ENCODE measurements around the gene JAK2. TPM values are rescaled to one million over a fixed set of nuclear protein-coding genes. Genes with fewer than 3 reads are reported as not detected.

Gene JAK2
- total and polyA plus RNA-seq, 2 donors from 2014 or later, result 4.5 to 23.3 TPM

DNA sequence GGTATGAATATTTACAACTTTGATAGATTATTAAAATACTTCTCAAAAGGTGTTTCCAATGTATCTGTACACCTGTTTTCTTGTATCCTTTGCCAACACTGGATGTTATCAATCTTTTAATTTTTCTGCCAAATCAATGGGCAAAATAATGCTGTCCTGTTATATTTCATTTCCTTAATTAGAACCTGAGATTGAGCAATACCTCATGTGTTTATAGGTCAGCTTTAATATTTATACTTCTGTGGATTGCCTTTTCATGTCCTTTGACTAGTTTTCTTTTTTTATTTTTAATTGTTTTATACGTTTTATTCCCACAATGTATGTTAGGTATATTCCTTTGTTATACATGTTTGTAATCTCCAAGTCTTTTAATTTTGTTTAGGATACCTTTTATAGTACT lies 77.6 kb downstream of the JAK2 start:
- Histone ChIP-seq H3K4me3 (ENCODE audit: low read length in 3 of 3) (no peak overlapping the region), H3K27me3 (ENCODE audit: control insufficient read depth, insufficient read depth, low read length) (no peaks in the 10 kb centered on the region), H3K4me1 (ENCODE audit: control insufficient read depth in 2 of 3, insufficient read depth in 2 of 3, low read depth in 1 of 3, low read length in 3 of 3) (no peaks in the 10 kb centered on the region), H3K9ac (ENCODE audit: low read length in 3 of 3) (no peak overlapping the region), H3K27ac (ENCODE audit: low read depth in 2 of 2, low read length in 2 of 2) (no peak overlapping the region), H3K9me3 (ENCODE audit: control insufficient read depth in 2 of 3, insufficient read depth in 1 of 3, low read length in 3 of 3) (no peaks in the 10 kb centered on the region), H3K36me3 (ENCODE audit: control insufficient read depth in 2 of 3, insufficient read depth in 3 of 3, low read length in 3 of 3) (peaks cover 0 to 2% (median 0%) of the 10 kb centered on the region in 3 donors)
- FAIRE-seq, result peak; percentile 65
- TF ChIP-seq, protein P1, sequence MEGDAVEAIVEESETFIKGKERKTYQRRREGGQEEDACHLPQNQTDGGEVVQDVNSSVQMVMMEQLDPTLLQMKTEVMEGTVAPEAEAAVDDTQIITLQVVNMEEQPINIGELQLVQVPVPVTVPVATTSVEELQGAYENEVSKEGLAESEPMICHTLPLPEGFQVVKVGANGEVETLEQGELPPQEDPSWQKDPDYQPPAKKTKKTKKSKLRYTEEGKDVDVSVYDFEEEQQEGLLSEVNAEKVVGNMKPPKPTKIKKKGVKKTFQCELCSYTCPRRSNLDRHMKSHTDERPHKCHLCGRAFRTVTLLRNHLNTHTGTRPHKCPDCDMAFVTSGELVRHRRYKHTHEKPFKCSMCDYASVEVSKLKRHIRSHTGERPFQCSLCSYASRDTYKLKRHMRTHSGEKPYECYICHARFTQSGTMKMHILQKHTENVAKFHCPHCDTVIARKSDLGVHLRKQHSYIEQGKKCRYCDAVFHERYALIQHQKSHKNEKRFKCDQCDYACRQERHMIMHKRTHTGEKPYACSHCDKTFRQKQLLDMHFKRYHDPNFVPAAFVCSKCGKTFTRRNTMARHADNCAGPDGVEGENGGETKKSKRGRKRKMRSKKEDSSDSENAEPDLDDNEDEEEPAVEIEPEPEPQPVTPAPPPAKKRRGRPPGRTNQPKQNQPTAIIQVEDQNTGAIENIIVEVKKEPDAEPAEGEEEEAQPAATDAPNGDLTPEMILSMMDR (IDR thresholded peaks at IDR 0.05; ENCODE audit: borderline replicate concordance, extremely low read depth, insufficient read depth), result no peak
- DNase-seq, result no peak
- intact Hi-C loops (cut with DNase I), result no loop called here

DNA sequence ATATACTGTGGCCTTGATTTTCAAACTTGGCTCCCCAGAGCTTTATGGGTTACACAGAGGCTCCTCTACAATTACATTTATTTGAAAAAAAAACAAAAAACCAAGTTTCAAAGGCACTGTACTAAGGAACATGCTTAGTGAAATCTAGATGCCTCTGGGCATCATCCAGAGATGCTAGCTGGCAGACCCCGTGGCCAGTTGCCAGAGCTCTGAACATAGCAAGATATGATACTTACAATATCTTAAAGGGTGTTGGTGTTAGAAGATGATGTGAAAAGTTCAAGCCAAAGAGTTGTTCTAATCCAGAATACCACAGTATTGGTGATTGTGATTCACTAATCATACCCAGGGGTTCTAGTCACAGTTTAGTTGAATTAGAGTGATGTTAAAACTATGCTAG lies 87.8 kb downstream of the JAK2 start:
- H3K9me3 ChIP-seq (ENCODE audit: control insufficient read depth in 2 of 3, insufficient read depth in 1 of 3, low read length in 3 of 3), result no peaks in the 10 kb centered on the region
- no peak overlapping the region for H3K4me3 ChIP-seq (ENCODE audit: low read length in 3 of 3)
- H3K27me3 ChIP-seq (ENCODE audit: control insufficient read depth, insufficient read depth, low read length), result no peaks in the 10 kb centered on the region
- TF ChIP-seq, protein P1 (IDR thresholded peaks at IDR 0.05; ENCODE audit: borderline replicate concordance, extremely low read depth, insufficient read depth), result no peak
- DNase-seq (peak in 1 of 5 donors; percentile 34), FAIRE-seq (no peak)
- H3K9ac ChIP-seq (ENCODE audit: low read length in 3 of 3), result no peak overlapping the region
- no peak overlapping the region for H3K27ac ChIP-seq (ENCODE audit: low read depth in 2 of 2, low read length in 2 of 2)
- peaks cover 3 to 23% (median 14%) of the 10 kb centered on the region in 3 donors for H3K36me3 ChIP-seq (ENCODE audit: control insufficient read depth in 2 of 3, insufficient read depth in 3 of 3, low read length in 3 of 3)
- intact Hi-C loops (cut with DNase I), result no loop called here
- H3K4me1 ChIP-seq (ENCODE audit: control insufficient read depth in 2 of 3, insufficient read depth in 2 of 3, low read depth in 1 of 3, low read length in 3 of 3), result no peaks in the 10 kb centered on the region

DNA sequence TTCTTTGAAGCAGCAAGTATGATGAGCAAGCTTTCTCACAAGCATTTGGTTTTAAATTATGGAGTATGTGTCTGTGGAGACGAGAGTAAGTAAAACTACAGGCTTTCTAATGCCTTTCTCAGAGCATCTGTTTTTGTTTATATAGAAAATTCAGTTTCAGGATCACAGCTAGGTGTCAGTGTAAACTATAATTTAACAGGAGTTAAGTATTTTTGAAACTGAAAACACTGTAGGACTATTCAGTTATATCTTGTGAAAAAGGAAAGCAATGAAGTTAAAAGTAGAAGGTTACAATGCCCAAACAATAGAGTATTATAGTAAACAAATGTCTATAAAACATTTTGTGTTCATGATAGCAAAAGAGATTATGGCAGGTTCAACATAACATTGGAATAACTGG lies 88.6 kb downstream of the JAK2 start:
- DNase-seq (no peak), FAIRE-seq (no peak)
- Histone ChIP-seq H3K9ac (ENCODE audit: low read length in 3 of 3) (no peak overlapping the region), H3K9me3 (ENCODE audit: control insufficient read depth in 2 of 3, insufficient read depth in 1 of 3, low read length in 3 of 3) (no peaks in the 10 kb centered on the region), H3K4me1 (ENCODE audit: control insufficient read depth in 2 of 3, insufficient read depth in 2 of 3, low read depth in 1 of 3, low read length in 3 of 3) (no peaks in the 10 kb centered on the region), H3K27ac (ENCODE audit: low read depth in 2 of 2, low read length in 2 of 2) (no peak overlapping the region), H3K4me3 (ENCODE audit: low read length in 3 of 3) (no peak overlapping the region), H3K27me3 (ENCODE audit: control insufficient read depth, insufficient read depth, low read length) (no peaks in the 10 kb centered on the region), H3K36me3 (ENCODE audit: control insufficient read depth in 2 of 3, insufficient read depth in 3 of 3, low read length in 3 of 3) (peaks cover 3 to 23% (median 14%) of the 10 kb centered on the region in 3 donors)
- TF ChIP-seq, protein P1 (IDR thresholded peaks at IDR 0.05; ENCODE audit: borderline replicate concordance, extremely low read depth, insufficient read depth), result no peak
- intact Hi-C loops (cut with DNase I), result no loop called here

DNA sequence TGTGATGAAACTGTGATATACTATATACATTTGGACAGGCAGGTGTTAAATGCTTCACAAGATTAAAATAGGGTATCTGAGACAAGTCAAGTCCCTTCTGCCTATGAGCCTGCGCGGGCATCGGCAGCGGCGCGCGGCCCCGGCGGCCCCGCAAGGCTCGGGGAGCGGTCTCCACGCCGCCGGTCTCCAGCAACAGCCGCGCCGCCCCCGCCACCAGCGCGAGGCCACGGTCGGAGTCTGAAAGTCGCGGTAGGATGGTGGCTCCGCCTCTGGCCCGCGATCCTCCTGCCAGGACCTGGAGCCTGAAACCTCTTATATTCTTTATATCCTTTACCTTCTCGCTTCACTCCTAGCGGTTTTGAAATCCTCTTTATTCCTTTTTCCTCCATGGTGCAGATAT lies 100.9 kb downstream of the JAK2 start:
- H3K4me1 ChIP-seq (ENCODE audit: control insufficient read depth in 2 of 3, insufficient read depth in 2 of 3, low read depth in 1 of 3, low read length in 3 of 3), result no peaks in the 10 kb centered on the region
- DNase-seq (peak in 2 of 5 donors; percentile 19 to 33), FAIRE-seq (no peak)
- peaks cover 0 to 11% (median 8%) of the 10 kb centered on the region in 3 donors for H3K36me3 ChIP-seq (ENCODE audit: control insufficient read depth in 2 of 3, insufficient read depth in 3 of 3, low read length in 3 of 3)
- H3K9me3 ChIP-seq (ENCODE audit: control insufficient read depth in 2 of 3, insufficient read depth in 1 of 3, low read length in 3 of 3), result no peaks in the 10 kb centered on the region
- no peak overlapping the region for H3K4me3 ChIP-seq (ENCODE audit: low read length in 3 of 3)
- TF ChIP-seq, protein P1 (IDR thresholded peaks at IDR 0.05; ENCODE audit: borderline replicate concordance, extremely low read depth, insufficient read depth), result no peak
- H3K9ac ChIP-seq (ENCODE audit: low read length in 3 of 3), result no peak overlapping the region
- intact Hi-C loops (cut with DNase I), result no loop called here
- H3K27me3 ChIP-seq (ENCODE audit: control insufficient read depth, insufficient read depth, low read length), result no peaks in the 10 kb centered on the region
- H3K27ac ChIP-seq (ENCODE audit: low read depth in 2 of 2, low read length in 2 of 2), result no peak overlapping the region
